ENCODE data around the gene PLPP4. TPM values are rescaled to one million over a fixed set of nuclear protein-coding genes. Genes with fewer than 3 reads are reported as not detected.

PLPP4 gene
- total and polyA plus RNA-seq, 10 of the 15 experiments (the other 5 are each of a cell fraction or from before 2014, with no cell fraction given) = 0.08 to 3.1 (median 0.26) TPM; not detected in 3

- Histone ChIP-seq H3K79me2 (ENCODE audit: control insufficient read depth, insufficient read depth, low read length) (no peaks in the 10 kb centered on the region), H3K36me3 (ENCODE audit: control insufficient read depth in 2 of 2, insufficient read depth in 2 of 2, low read length in 1 of 2) (no peaks in the 10 kb centered on the region), H4K20me1 (ENCODE audit: control insufficient read depth, insufficient read depth) (no peaks in the 10 kb centered on the region), H2AFZ (ENCODE audit: control insufficient read depth, low read depth, low read length) (no peak overlapping the region), H3K4me2 (ENCODE audit: control insufficient read depth, insufficient read depth) (no peak overlapping the region), H3K27ac (ENCODE audit: control insufficient read depth, insufficient read depth) (peak overlapping the region; percentile 45; the same call in 1 of the 2 replicates), H3K27me3 (replicated peaks in 1 of 2; ENCODE audit: control insufficient read depth in 2 of 2, insufficient read depth in 2 of 2, low read length in 1 of 2) (no peaks in the 10 kb centered on the region), H3K4me1 (ENCODE audit: control insufficient read depth, insufficient read depth, low read length) (peaks cover 5% of the 10 kb centered on the region; the same call in 1 of the 2 replicates), H3K9ac (ENCODE audit: control insufficient read depth, insufficient read depth, low read length) (no peak overlapping the region), H3K4me3 (no peak overlapping the region), H3K9me3 (replicated peaks; ENCODE audit: control insufficient read depth, insufficient read depth, low read length) (no peaks in the 10 kb centered on the region; the same call in 2 of the 3 replicates)
- ChIA-PET POLR2A (no interaction called here), RAD21 (ENCODE audit: unreplicated experiment) (interaction anchor here (1.2 to 1.6 kb wide), 3 partner anchors 10 to 80 kb away, joined by 4 to 6 read pairs (median 5); no protein-coding TSS in a partner anchor), SMC1A (ENCODE audit: uncharacterized antibody, unreplicated experiment) (interaction anchor here (0.6 to 1.6 kb wide), 3 partner anchors 10 to 44 kb away, joined by 3 to 5 read pairs (median 3); no protein-coding TSS in a partner anchor), CTCF (interaction anchor here (1.5 to 1.6 kb wide), 2 partner anchors 10 to 81 kb away, joined by 3 to 7 read pairs; no protein-coding TSS in a partner anchor)
- ATAC-seq = no peak
- 84% methylated on average over 3 of the region's 3 CpGs for WGBS (ENCODE audit: insufficient coverage, insufficient replicate concordance, low lambda C conversion rate, missing lambda C conversion rate)
- no TSS peak for BruUV-seq (replicated peaks)
- in situ Hi-C loops (cut with MboI) (no loop called here), intact Hi-C loops (cut with micrococcal nuclease; ENCODE audit: unreplicated experiment) (no loop called here)
- no peak for FAIRE-seq
- no peak for DNase-seq (ENCODE audit: low read depth, low spot score)
- TF ChIP-seq SREBF2 (IDR thresholded peaks at IDR 0.05; ENCODE audit: low read length) = no peak
- TF ChIP-seq, protein P1, sequence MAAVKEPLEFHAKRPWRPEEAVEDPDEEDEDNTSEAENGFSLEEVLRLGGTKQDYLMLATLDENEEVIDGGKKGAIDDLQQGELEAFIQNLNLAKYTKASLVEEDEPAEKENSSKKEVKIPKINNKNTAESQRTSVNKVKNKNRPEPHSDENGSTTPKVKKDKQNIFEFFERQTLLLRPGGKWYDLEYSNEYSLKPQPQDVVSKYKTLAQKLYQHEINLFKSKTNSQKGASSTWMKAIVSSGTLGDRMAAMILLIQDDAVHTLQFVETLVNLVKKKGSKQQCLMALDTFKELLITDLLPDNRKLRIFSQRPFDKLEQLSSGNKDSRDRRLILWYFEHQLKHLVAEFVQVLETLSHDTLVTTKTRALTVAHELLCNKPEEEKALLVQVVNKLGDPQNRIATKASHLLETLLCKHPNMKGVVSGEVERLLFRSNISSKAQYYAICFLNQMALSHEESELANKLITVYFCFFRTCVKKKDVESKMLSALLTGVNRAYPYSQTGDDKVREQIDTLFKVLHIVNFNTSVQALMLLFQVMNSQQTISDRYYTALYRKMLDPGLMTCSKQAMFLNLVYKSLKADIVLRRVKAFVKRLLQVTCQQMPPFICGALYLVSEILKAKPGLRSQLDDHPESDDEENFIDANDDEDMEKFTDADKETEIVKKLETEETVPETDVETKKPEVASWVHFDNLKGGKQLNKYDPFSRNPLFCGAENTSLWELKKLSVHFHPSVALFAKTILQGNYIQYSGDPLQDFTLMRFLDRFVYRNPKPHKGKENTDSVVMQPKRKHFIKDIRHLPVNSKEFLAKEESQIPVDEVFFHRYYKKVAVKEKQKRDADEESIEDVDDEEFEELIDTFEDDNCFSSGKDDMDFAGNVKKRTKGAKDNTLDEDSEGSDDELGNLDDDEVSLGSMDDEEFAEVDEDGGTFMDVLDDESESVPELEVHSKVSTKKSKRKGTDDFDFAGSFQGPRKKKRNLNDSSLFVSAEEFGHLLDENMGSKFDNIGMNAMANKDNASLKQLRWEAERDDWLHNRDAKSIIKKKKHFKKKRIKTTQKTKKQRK (IDR thresholded peaks at IDR 0.05; ENCODE audit: low read depth, low read length) = no peak
- TF ChIP-seq, protein P2, sequence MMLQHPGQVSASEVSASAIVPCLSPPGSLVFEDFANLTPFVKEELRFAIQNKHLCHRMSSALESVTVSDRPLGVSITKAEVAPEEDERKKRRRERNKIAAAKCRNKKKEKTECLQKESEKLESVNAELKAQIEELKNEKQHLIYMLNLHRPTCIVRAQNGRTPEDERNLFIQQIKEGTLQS (IDR thresholded peaks at IDR 0.05; ENCODE audit: borderline replicate concordance, extremely low read depth, low read depth, low read length) = no peak
- TF ChIP-seq ZBTB40 (IDR thresholded peaks at IDR 0.05; ENCODE audit: borderline replicate concordance) = no peak
- no peak for TF ChIP-seq ZNF217 (IDR thresholded peaks at IDR 0.05)
- TF ChIP-seq POU2F2 (IDR thresholded peaks at IDR 0.05; ENCODE audit: borderline replicate concordance, low read depth, low read length) = no peak
- no peak for TF ChIP-seq CEBPB (IDR thresholded peaks at IDR 0.05; ENCODE audit: borderline replicate concordance in 1 of 2, low read depth in 2 of 2, low read length in 2 of 2)
- no peak for TF ChIP-seq SMC3 (IDR thresholded peaks at IDR 0.05; ENCODE audit: borderline replicate concordance, low read length)
- TF ChIP-seq, protein P3, sequence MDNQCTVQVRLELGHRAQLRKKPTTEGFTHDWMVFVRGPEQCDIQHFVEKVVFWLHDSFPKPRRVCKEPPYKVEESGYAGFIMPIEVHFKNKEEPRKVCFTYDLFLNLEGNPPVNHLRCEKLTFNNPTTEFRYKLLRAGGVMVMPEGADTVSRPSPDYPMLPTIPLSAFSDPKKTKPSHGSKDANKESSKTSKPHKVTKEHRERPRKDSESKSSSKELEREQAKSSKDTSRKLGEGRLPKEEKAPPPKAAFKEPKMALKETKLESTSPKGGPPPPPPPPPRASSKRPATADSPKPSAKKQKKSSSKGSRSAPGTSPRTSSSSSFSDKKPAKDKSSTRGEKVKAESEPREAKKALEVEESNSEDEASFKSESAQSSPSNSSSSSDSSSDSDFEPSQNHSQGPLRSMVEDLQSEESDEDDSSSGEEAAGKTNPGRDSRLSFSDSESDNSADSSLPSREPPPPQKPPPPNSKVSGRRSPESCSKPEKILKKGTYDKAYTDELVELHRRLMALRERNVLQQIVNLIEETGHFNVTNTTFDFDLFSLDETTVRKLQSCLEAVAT (IDR thresholded peaks at IDR 0.05) = no peak
- no peak for TF ChIP-seq SP1 (IDR thresholded peaks at IDR 0.05; ENCODE audit: low read depth, low read length)
These were observed 48.0 kb downstream of the PLPP4 start for GRCh38 chr10:120505056-120505455.

Measured in GM12878 (cell line).